OCI-LY3 (cell line): ENCODE measurements around the gene CCL11.

Source experiments
- H2AFZ ChIP-seq: fragments of 200-600, 300-600 bp; shearing (Covaris generic); 2 replicates; pipeline ENCODE4 v1.6.0; 2014; ENCODE audit warnings: antibody characterized with exemption, low read depth, low read length
- H3K27ac ChIP-seq: fragments of 200-600, 300-600 bp; sonication (generic); 2 replicates; pipeline ENCODE4 v1.5.1; 2014; ENCODE audit warnings: mild to moderate bottlenecking, low read length, moderate library complexity, mixed read lengths
- H3K27me3 ChIP-seq: fragments of 200-600, 300-600 bp; sonication (generic); 2 replicates; pipeline ENCODE4 v1.6.1; 2014; ENCODE audit warnings: low read depth, low read length, mixed read lengths
- H3K36me3 ChIP-seq: fragments of 200-600, 300-600 bp; sonication (generic); replicated peaks from 2 replicates; pipeline ENCODE3; 2014; ENCODE audit warnings: low read depth, low read length, mixed read lengths
- H3K4me1 ChIP-seq: fragments of 300-600, 200-600 bp; sonication (generic); 2 replicates; pipeline ENCODE4 v1.6.1; 2014; ENCODE audit warnings: low read length, mixed read lengths
- H3K4me2 ChIP-seq: fragments of 200-600, 300-600 bp; sonication (generic); 2 replicates; pipeline ENCODE4 v1.6.1; 2014; ENCODE audit warnings: low read length, mixed read lengths
- H3K4me3 ChIP-seq: fragments of 300-600, 200-600 bp; sonication (generic); 2 replicates; pipeline ENCODE4 v1.5.1; 2014; ENCODE audit warnings: antibody characterized with exemption, mild to moderate bottlenecking, low read length, moderate library complexity
- H3K79me2 ChIP-seq: fragments of 300-600, 200-600 bp; shearing (Covaris generic); 2 replicates; pipeline ENCODE4 v1.6.1; 2014; ENCODE audit warnings: mild to moderate bottlenecking, low read length, mixed read lengths
- H3K9ac ChIP-seq: fragments of 300-600, 200-600 bp; shearing (Covaris generic); 2 replicates; pipeline ENCODE4 v1.6.0; 2014; ENCODE audit warnings: mild to moderate bottlenecking, low read length, moderate library complexity
- H3K9me3 ChIP-seq: fragments of 200-600, 300-600 bp; shearing (Covaris generic); 2 replicates; pipeline ENCODE4 v1.6.1; 2014; ENCODE audit warnings: low read length, mixed read lengths; ENCODE audit not compliant: insufficient read depth
- H4K20me1 ChIP-seq: fragments of 200-600, 300-600 bp; sonication (generic); 2 replicates; pipeline ENCODE4 v1.6.1; 2016; ENCODE audit warnings: low read length, mixed read lengths; ENCODE audit not compliant: insufficient read depth
- EZH2phosphoT487 ChIP-seq: fragments of 200-600 bp; shearing (Covaris generic); IDR thresholded peaks from 2 replicates; pipeline ENCODE4 v1.6.1; 2018; ENCODE audit warnings: antibody characterized with exemption, mixed run types, low read depth
- TF ChIP-seq, protein P1 (sequence below): fragments of 200-600, 300-600 bp; sonication (generic); IDR thresholded peaks from 2 replicates; pipeline ENCODE4 v1.5.1; 2014; ENCODE audit warnings: antibody characterized with exemption, low read length, low read depth

The CCL11 gene

DNA sequence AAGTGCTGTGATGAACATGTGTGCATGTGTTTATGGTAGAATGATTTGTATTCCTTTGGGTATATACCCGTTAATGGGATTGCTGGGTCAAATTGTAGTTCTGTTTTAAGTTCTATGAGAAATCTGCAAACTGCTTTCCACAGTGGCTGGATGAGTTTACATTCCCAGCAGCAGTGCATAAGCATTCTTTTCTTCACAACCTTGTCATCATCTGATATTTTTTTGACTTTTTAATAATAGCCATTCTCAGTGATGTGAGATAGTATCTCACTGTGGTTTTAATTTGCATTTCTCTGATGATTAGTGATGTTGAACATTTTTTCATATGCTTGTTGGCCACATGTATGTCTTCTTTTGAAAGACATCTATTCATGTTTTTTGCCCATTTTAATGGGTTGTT is 52.2 kb downstream of the CCL11 start:
- Histone ChIP-seq H3K4me1 (no peaks in the 10 kb centered on the region), H3K79me2 (no peaks in the 10 kb centered on the region), H3K9me3 (no peaks in the 10 kb centered on the region), H3K27me3 (peaks cover 43% of the 10 kb centered on the region), H3K4me2 (no peak overlapping the region), H3K9ac (no peak overlapping the region), H4K20me1 (no peaks in the 10 kb centered on the region; the same call in 1 of the 2 replicates), H3K36me3 (no peaks in the 10 kb centered on the region), H3K27ac (no peak overlapping the region), H2AFZ (no peak overlapping the region), H3K4me3 (no peak overlapping the region)
- no peak for TF ChIP-seq EZH2phosphoT487
- TF ChIP-seq, protein P1, sequence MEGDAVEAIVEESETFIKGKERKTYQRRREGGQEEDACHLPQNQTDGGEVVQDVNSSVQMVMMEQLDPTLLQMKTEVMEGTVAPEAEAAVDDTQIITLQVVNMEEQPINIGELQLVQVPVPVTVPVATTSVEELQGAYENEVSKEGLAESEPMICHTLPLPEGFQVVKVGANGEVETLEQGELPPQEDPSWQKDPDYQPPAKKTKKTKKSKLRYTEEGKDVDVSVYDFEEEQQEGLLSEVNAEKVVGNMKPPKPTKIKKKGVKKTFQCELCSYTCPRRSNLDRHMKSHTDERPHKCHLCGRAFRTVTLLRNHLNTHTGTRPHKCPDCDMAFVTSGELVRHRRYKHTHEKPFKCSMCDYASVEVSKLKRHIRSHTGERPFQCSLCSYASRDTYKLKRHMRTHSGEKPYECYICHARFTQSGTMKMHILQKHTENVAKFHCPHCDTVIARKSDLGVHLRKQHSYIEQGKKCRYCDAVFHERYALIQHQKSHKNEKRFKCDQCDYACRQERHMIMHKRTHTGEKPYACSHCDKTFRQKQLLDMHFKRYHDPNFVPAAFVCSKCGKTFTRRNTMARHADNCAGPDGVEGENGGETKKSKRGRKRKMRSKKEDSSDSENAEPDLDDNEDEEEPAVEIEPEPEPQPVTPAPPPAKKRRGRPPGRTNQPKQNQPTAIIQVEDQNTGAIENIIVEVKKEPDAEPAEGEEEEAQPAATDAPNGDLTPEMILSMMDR = no peak
